Stimulated activated CD4-positive, alpha-beta T cell treated with anti-CD3 and anti-CD28 coated beads, Interleukin-2, amount 100 ng/mL, for 48 hours (primary cell): ENCODE data around the gene GALC.
A peak's percentile ranks its signal among the peaks of the same experiment; 100 is the strongest.

ENCODE experiments used
- DNase-seq, 2 donors: peaks; one replicate each; pipeline ENCODE4 v3.0.0-alpha.2; 2020

The GALC gene

DNA sequence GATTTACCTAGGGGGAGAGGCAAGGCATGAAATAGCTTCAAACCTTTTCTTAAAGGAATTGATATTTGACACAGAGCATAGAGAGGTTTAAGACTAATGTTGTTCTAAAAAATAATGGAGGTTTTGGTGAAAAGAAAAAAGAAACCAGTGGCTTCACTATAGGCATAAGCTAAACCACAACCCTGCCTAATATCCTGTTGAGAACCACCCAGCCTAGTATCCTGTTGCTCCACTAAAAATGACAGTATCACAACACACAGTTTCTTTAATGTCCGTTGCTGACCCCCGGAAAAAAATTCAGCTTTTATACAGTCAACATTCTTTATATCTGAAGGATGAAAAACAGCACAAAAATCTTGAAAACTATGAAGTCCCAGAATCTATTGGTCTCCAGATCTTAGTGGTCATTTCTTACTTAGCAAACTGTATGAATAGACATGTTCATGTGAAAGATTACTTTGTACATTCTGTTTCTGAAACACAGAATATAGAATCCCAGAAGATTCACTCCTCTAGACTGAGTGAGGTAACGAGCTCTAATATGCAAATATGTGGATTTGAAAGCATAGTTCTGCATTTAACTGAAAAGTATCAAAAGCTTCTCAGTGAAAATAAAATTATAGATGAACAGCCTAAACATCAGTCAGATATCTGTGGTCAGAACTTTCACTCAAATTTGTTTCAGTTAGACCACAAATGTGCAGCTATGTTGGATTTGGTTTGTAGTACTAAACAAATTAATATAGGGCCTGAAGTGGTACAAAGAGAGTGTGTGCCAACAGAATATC, 40.5 kb downstream of the GALC start:
- no peak for DNase-seq

DNA sequence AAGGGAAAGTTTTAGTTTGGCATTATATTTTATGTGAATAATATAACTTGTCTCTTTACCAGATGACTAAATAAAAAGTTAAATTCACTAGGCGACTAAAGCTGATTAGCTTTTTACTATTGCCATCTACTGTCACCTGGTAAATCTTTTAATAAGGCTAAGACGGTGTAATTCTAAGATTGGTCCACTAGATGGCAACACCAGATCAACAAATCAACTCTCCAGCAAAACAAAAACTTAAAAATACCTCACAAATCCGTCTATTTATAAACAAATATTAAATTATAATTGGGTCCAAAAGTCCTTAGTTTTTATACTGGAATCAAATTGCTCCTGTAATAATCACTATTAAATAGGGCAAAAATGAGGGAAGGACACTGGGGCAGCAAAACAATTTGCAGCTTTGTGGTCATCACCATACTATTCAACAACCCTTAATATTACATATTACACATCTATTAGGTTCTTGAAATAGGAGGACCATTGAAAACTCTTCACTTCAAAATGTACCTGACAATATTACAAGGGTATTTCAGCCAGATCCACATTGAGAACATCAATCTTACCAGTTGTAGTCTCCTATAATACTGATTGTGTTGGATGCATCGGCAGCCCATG, 47.9 kb downstream of the GALC start:
- DNase-seq: no peak

DNA sequence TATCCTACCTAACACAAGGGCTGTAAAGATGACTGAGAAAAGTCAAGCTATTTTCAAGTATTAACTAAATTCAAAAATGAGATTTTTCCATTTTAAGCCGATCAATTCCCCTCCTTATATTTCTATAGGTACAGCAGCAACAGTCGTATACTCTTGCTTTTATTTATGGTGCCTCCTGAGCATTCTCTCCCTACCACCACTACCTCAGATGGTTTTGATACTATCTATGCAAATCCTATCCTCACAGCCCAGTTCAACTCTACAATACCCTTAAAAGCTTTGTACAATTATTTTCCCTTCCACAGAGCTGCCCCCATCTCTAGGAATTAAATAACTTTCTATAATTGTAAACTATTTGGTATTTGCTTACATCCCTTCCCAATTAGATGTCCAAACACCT, 52.1 kb downstream of the GALC start:
- DNase-seq: no peak

DNA sequence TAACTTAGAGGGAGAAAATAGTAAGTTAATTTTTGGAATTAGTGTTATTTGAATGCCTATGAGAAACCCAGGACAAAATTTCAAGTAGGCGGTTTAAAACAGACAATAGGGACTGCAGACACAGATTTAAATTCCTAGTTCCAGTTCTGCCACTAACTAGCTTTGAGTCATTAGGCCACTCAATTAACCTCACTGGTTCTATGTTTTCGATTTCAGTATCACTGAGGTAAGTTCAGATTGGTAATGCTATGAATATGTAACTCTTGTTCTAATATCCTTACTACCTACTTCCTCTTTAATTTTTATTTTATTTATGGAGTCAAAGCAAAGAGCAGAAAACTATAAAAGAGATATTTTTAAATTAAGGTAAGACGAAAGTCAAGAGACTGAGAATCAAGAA, 52.6 kb downstream of the GALC start:
- no peak for DNase-seq

DNA sequence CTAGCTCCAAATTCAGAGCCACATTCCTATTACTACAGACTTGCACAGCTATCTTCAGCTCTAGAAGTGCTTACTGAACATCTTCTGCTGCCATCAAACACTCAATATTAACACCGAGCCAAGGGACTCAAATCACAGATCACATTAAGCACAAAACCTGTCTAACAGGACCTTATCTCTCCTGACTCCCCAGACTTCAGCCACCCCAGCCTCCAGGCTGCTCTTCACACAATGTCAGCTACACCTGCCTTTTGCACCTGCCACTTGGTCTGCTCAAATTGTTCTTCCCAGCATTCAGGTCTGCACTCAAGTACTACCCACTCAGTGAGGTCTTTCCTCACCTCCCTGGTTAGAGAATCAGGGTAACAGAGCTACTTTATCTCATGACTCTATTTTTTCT, 57.1 kb downstream of the GALC start:
- DNase-seq: no peak

DNA sequence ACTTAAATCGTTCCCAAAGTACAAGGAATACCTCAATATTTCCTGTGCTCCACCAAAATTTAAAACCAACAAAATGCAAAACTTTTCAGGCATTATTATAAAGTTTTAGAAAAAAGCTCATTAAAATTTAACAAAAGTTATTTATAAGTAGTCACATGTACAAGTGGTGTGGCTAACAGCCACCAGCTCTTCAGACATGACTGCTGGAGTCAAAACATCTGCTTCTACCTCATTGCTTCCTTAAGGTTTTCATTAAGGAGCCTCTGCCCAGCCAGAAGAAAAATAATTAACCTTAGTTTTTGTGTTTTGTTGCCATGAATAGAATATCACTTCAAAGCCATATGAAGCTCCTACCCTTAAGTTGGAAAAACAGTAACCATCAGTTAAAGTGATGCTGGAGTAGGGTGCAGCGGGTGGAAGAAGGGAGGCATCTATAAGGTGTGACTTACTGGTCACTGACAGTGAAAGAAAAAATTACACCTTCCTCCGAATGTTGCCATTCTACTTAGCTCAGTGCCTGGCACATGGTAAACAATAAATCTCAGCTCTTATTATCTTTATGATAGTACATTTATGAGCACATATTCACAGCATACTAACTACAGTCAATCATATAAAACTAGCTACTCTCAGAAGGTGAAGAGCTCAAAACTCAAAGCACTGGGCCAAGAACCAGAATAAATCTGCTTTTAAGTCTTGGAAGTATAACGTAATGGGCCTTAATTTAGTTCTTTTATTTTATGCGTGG, 57.7 kb downstream of the GALC start:
- DNase-seq: no peak

DNA sequence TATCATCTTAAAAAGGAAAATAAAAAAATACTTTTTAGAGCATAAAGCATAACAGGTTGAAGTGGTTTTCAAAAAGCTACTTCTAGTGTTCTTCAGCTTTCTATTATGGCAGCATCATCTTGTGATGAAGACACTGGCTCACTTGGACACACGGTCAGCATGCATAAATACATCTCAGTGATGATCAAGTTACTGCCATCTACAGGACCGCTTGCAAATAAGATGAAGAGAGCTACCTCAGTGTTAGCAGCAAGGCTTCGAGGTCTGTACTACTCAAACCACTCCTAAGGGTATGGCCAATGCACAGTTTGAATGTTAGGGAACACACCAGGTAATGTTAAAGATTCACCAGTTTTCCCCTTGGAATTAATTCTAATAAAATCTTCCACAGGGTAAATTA, 58.8 kb downstream of the GALC start:
- no peak for DNase-seq

DNA sequence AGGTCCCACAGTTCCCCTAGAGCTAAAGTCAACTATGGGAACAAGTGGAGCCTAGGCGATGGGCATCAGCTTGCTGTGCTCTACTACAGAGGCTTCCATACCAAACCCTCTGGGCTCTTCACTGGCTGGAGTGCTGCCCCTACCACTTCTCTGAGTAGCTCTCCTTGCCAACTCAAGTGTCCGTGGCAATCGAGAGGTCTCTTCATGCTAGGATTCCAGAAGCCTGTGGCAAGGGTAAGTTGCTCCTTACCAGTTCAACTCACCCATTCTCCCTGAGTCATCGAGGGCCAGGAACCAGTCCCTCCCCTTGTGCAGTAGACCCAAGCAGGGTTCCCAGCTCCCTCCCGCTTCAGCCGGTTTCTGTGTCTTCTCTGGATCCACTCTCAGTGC, 76.1 kb downstream of the GALC start:
- no peak for DNase-seq

DNA sequence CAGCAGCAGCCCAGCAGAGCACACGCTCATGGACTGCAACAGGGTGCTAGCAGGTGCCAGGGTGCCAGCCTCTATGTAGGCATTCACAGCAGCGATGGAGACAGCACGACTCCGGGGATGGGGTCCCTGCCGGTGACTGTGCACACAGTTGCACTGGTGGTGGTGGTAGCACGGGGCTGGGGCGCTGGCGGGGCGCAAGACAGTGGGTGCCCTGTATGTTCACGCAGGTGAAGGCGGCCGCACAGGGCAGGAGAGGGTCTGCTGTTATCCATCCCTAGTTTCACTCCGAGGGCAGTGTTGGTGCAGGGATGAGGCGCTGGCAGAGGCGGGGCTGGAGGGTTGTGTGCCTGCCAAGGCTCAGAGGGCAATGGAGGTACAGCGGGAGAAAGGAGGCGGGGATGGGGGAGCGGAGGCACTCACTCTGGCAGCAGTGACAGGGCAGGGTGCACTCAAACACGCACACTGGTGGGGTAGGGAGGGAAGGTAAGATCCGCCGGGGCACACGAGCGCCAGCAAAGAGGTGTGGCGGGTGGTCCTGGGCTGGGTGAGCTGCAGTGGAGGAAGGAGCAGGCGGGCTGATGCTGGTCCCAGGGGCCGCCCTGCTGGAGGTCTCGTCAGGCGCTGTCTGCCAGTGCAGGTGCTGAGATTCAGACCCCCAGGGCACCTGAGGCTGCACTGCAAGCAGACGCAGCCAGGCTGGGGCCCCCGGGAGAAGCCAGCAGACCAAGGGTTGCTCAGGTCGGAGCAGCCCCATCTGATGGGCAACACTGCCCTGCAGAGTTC, 76.7 kb downstream of the GALC start:
- DNase-seq: no peak

DNA sequence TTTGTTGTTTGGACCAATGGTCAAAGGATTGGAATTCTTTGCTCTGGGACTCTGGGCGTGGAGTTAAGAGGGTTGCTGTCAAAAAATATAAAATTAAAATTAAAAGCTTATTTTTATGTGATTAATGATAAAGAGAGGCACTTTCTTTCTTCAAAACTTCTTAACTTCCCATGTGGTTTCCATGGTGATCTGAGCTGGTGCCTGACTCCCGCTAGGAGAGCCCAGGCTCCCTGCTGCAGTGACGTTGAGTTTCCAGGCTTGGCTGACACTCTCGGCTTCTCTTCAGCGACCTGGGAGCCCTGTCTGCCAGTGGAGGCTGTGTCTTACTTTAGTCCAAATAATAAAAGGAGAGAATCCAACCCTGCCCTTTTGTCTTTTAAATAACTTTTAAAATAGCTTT, 84.4 kb downstream of the GALC start:
- DNase-seq: no peak

DNA sequence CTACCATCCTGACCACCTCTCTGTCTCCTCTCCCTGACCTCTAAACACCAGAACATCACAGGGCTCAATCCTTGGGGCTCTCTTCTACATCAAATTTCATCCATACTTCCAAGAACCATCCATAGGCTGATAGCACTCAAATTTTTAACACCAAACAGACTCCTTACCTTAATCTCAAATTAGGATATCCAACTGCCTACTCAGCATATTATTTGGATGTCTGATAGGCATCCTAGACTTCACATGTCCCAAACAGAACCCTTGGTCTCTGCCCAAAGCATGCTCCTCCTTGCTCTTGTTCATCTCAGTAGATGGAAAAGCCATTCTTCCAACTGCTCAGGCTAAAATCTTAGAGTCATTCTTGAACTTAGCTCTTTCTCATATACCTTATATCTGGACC, 91.3 kb downstream of the GALC start:
- no peak for DNase-seq

DNA sequence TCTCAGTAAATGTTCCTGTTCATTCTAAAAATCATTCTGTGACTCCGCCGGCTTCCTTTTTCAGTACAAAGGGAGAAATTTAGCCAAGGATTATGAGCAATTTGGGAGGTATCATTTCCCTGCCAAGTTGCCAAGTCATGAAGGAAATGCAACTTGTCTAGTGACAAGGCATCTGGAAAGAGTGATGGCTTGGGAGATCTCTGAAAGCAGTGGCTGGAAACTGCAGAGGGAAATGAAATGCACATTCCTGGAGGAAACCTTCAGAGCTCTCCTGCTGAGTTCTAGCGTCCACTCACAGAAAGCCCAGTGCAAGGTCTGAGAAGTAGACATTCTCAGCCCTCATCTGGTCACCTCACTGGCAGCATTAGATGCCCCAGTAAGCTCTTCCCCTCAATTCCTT, 91.7 kb downstream of the GALC start:
- DNase-seq: no peak

DNA sequence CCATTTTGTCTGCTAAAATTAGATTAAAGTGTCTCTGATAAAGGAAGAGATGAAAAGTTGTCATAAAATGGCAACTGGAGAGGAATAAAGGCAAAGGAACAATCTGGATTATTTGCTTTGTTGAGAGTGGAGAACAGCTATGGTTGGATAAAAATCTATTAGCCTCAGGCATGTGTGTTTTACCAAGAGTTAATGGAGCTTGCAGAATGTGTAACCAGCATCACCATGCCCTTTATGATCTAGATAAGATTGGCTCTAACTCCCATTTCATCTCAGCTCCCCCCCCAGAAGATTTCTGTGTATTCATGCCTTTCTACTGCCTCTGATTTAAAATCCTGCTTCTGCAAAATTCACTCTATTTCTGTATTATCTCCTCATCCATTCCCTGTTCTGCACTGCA, 93.8 kb downstream of the GALC start:
- DNase-seq: no peak

DNA sequence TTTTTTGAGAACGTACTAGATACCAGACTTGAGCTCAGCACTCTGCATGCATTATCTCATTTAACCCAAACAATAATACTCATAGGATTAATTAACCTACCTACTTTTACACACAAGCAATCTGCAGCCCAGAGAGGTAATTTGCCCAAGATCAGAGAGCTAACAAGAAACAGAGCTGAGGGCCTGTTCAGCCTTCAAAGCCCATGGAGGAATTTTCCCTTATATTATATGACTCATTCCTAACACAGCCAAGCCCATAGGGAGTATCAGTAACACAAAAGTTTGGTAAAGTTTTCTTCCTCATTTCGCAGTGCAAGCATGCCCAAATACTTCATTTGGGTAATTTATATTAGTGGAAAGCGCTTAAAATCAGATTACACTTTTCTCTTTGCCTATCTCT, 94.7 kb downstream of the GALC start:
- DNase-seq: no peak

DNA sequence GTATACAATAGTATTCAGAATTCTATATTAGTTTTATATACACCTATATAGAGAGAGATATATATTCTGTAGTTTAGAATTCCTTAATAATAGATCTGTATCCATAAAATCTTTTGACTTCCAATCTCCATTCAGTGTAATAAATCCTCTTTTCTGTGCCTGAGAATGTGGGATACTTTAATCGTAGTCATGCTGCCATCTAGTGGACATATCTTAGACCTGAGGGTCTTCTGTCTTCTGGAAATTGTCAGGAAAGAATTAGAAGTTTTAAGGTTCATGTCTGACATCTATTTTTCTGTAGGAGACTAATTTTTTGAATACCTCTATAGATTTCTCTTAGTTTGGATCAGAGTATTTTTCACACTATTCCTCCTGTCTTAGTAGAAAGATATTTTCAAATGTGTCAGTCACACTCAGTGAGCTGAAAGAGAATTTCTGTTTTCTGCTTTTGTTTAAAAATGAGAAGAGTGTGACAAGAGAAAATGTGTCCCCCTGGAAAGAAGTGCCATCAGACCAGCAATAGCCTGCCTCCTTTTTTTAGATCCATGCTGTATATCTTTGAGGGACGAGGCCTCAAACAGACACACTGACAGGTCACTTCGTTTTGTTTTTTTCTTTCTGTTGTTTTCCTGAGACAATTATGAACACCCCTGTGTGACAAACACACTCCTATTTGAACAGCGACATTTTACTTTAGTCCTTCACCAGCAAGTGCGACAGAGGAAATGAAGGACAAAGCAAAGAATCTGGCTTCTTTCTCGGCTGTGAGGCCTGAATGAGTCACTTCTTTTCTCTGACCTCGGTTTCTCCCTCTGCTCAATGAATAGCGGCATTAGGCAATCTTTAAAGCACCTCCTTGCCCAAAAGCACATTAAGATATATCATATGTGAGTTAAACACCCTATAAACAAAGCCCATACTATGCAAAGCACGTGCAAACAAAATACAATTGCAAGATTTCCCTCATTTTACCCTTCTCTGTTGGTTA, 96.3 kb downstream of the GALC start:
- peak in 1 of 2 donors; percentile 1 for DNase-seq

DNA sequence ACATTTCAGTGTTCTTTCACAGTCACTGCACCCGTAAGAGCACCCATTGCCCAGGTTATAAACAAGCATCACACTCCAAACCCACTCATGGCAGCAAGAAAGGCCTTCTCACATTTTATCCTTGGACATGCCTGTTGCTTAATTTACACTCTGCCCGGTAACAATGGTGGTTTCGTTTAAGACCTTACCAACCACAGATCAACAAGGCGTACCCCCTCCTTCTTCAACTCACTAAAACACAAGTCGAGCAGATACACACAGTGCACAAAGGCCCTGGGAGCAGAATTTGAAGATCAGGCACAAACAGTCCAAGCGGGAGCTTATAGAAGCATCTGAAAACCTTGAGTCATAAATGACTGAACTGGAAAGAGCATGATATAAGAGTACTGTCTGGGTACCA, 98.1 kb downstream of the GALC start:
- no peak for DNase-seq

DNA sequence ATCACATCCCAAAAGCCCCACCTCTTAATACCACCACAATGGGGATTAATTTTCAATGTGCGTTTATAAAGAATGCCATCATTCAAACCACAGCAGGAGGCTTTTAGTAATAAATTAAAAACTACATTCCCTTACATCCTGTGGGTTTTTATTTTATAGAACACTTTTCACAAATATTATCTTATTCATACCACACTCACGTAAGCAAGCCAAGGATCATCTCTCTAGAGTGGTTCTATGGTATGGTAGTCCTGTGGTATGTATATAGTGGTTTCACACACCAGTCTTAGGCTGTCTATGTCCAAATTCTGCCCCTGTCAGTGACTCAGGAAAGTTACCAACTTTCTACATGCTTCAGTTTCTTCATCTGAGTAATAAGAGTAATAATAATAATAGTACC, 100.2 kb downstream of the GALC start:
- DNase-seq: no peak

DNA sequence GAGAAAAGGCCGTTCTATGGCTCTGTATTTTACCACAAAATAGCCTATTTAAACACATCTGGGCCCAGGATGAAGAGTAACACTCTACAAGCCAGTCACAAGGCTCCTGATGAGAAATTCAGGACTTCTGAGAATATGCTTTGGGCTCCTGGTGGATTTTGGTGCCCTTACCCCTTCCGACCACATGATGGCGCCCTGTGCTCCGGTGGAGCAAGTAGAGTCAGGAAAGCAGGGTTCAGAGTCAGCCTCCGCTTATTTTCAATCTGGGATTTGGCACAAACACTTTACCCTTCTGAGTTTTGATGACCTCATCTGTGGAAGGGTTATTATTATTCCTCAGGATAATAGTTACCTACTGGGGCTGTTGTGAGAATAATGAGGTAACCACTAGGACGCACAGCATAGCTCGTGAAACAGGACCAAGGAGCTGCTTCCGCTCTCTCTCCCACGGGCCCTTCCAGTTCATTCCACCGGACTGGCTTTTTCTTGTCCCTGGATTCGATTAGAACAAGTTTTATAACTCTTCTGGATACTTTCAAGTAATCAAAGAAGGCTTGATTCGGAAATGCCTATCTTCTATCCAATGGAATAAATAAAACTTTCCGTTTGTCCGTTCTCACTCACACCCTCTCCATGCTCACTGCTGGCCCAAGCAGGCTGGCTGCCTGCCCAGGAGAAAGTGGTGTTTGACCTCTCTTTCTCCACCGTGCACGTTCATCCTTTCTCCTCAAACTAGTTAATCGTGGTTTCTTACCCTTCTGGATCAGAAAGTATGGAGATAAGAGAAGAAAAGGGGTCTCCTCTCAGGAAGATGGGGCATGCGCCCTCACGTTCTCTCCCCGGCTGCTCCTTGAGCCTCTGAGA, 104.6 kb downstream of the GALC start:
- peak; percentile 12 to 18 for DNase-seq

DNA sequence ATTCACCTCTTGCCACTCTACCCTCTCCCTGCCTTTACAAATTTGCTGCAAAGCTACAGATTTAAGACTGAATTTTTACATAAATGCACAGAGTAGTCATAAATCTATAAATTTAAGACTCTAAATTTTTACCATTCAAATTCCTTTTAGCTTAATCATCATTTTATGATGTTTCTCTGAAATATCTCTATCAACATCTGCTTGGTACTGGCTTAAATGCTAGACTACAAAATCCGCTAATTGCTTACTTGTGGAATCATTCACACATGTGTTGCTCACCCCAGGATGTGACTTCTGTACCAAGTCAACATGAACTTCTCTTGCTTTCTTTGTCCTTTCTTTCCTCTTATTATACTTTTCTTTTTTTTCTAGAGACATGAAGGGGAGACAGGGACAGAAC, 109.2 kb downstream of the GALC start:
- DNase-seq: no peak
